Activated T-cell treated with anti-CD3 and anti-CD28 coated beads, Interleukin-2, amount 50 U/mL, for 72 hours (primary cell): ENCODE data around the gene TTLL12. TPM values are rescaled to one million over a fixed set of nuclear protein-coding genes. Genes with fewer than 3 reads are reported as not detected.

ENCODE experiments used
- ATAC-seq, 2 donors: fragments of 150-1000 bp; cut with Tn5 transposase; replicated peaks in 1 of 2; 2 replicates each; pipeline ENCODE4 v1.10.0; 2021; ENCODE audit warnings: moderate library complexity in 2 of 2, mild to moderate bottlenecking in 1 of 2
- DNase-seq, 2 donors: peaks; one replicate each; pipeline ENCODE4 v3.0.0; 2021 to 2022; ENCODE audit warnings: mixed read lengths in 1 of 2
- H3K27ac Mint-ChIP-seq: one replicate; pipeline ENCODE4 v1.8.0; 2022; ENCODE audit warnings: mild to moderate bottlenecking, moderate library complexity, mixed read lengths
- H3K27me3 Mint-ChIP-seq: one replicate; pipeline ENCODE4 v1.8.0; 2022; ENCODE audit warnings: low read depth, mixed read lengths
- H3K36me3 Mint-ChIP-seq, 2 donors: one replicate each; pipeline ENCODE4 v1.8.0; 2022; ENCODE audit warnings: mixed read lengths in 2 of 2, mild to moderate bottlenecking in 1 of 2; ENCODE audit not compliant: insufficient read depth in 2 of 2
- H3K4me1 Mint-ChIP-seq: one replicate; pipeline ENCODE4 v1.8.0; 2022; ENCODE audit warnings: low read depth, mixed read lengths
- H3K4me3 Mint-ChIP-seq, 2 donors: one replicate each; pipeline ENCODE4 v1.8.0; 2022; ENCODE audit warnings: mild to moderate bottlenecking in 2 of 2, mixed read lengths in 2 of 2, moderate library complexity in 2 of 2
- H3K9me3 Mint-ChIP-seq, 2 donors: one replicate each; pipeline ENCODE4 v1.8.0; 2022; ENCODE audit warnings: mixed read lengths in 2 of 2
- total RNA-seq, 2 donors: library from RNA; stranded (reverse); gene quantifications; one replicate each; pipeline ENCODE4 v1.2.3, GENCODE V29; 2022

The TTLL12 gene
- total RNA-seq, 2 donors from 2014 or later = 37.7 to 45.0 TPM

DNA sequence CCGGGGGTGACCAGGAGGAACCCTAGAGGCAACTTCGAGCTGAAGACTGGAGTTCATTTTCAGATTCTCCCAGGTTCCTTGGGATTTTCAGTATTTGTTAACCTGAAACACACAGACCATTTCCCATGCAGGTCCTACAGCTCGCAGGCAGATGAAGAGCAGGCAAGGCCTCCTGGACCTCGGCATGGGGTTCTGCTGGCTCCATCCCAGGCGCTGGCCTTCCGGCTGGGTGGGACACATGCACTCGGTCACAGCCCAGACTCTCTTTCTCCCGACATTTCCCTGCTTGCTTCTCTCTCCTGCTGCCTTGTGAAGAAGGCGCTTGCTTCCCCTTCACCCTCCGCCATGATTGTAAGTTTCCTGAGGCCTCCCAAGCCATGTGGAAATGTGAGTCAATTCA, 15.4 kb upstream of the TTLL12 start:
- no peaks in the 10 kb centered on the region for H3K27me3 Mint-ChIP-seq
- peaks cover 9% of the 10 kb centered on the region for H3K4me1 Mint-ChIP-seq
- no peak overlapping the region for H3K4me3 Mint-ChIP-seq
- no peaks in the 10 kb centered on the region for H3K36me3 Mint-ChIP-seq
- H3K9me3 Mint-ChIP-seq = no peaks in the 10 kb centered on the region
- no peak overlapping the region for H3K27ac Mint-ChIP-seq
- no peak for ATAC-seq
- no peak for DNase-seq

- no peak overlapping the region for H3K27ac Mint-ChIP-seq
These were observed 14.7 kb upstream of the TTLL12 start for GRCh38 chr22:43201486-43202219.

DNA sequence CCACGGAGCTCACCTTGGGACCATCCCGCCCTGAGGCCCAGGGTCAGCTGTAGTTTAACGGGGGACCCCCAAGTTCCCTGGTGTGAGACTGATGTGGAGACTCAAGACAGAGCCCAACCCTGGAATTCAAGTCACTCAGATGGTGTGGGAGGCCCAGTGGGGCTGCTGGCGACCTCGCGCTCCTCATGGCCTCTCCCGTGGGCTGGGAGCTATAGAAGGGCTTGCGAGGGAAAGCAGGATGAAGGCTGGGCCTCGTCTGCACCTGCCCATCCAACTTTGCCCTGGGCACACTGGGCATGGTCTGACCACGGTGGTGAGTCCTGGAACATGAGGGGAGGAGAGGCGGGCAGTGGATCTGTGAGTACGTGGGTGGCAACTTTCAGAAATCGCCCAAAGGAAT, 13.6 kb upstream of the TTLL12 start:
- Mint-ChIP-seq H3K27ac (no peak overlapping the region), H3K36me3 (no peaks in the 10 kb centered on the region), H3K9me3 (no peaks in the 10 kb centered on the region), H3K4me1 (no peaks in the 10 kb centered on the region), H3K4me3 (no peak overlapping the region), H3K27me3 (no peaks in the 10 kb centered on the region)
- no peak for ATAC-seq
- DNase-seq = no peak

More at GRCh38 chr22:43201486-43202219, 14.7 kb upstream of the TTLL12 start:
- no peaks in the 10 kb centered on the region for H3K36me3 Mint-ChIP-seq
- DNase-seq = no peak
- H3K4me3 Mint-ChIP-seq = no peak overlapping the region
- ATAC-seq = no peak
- no peaks in the 10 kb centered on the region for H3K27me3 Mint-ChIP-seq
- H3K4me1 Mint-ChIP-seq = peaks cover 8% of the 10 kb centered on the region
- no peaks in the 10 kb centered on the region for H3K9me3 Mint-ChIP-seq

GRCh38 chr22:43200031-43200430, 13.1 kb upstream of the TTLL12 start:
- H3K27ac Mint-ChIP-seq = no peak overlapping the region
- no peaks in the 10 kb centered on the region for H3K36me3 Mint-ChIP-seq
- H3K9me3 Mint-ChIP-seq = no peaks in the 10 kb centered on the region
- ATAC-seq (no peak), DNase-seq (no peak)
- no peaks in the 10 kb centered on the region for H3K27me3 Mint-ChIP-seq
- H3K4me1 Mint-ChIP-seq = no peaks in the 10 kb centered on the region
- H3K4me3 Mint-ChIP-seq = no peak overlapping the region

DNA sequence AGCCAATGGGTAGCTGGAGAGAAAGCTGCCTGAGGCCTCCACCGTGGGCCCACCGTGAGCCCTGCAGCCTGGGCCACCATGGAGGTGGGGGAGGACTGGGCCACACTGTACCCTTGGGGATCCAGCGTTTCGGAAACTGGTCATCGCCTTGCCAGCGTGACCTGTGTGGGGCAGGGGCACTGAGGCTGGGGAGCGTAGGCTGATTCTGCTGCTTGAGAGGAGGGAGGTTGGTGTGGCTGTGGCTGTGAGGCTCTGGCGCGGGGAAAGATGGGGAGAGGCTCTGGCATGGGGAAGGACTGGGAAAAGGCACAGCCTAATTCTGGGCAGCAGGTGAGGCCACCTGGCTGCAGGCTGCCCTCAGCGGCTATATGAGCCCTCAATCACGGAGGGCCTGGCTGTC, 12.6 kb upstream of the TTLL12 start:
- Mint-ChIP-seq H3K27me3 (no peaks in the 10 kb centered on the region), H3K4me3 (no peak overlapping the region)

DNA sequence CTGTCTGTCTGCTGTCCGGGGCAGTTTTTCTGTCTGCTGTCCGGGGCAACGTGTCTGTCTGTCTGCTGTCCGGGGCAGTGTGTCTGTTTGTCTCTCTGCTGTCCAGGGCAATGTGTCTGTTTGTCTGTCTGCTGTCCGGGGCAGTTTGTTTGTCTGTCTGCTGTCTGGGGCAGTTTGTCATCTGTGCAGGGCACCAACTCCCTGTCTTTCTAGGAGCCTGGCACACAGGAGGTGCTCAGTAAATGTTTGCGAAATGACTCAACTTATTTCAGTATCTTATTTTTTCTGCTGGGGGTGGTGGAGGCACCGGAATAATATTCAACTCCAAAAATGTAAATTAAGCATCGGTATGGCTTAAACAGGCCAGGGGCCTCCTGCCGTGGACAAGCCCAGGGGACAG, 12.0 kb upstream of the TTLL12 start:
- DNase-seq (no peak), ATAC-seq (no peak)
- no peaks in the 10 kb centered on the region for H3K9me3 Mint-ChIP-seq
- H3K4me1 Mint-ChIP-seq = no peaks in the 10 kb centered on the region
- H3K36me3 Mint-ChIP-seq = no peaks in the 10 kb centered on the region
- no peaks in the 10 kb centered on the region for H3K27me3 Mint-ChIP-seq
- H3K4me3 Mint-ChIP-seq = no peak overlapping the region
- no peak overlapping the region for H3K27ac Mint-ChIP-seq

More for the DNA sequence above, 12.6 kb upstream of the TTLL12 start:
- H3K4me1 Mint-ChIP-seq = no peaks in the 10 kb centered on the region
- no peaks in the 10 kb centered on the region for H3K9me3 Mint-ChIP-seq
- ATAC-seq (no peak), DNase-seq (no peak)
- H3K36me3 Mint-ChIP-seq = no peaks in the 10 kb centered on the region
- no peak overlapping the region for H3K27ac Mint-ChIP-seq

DNA sequence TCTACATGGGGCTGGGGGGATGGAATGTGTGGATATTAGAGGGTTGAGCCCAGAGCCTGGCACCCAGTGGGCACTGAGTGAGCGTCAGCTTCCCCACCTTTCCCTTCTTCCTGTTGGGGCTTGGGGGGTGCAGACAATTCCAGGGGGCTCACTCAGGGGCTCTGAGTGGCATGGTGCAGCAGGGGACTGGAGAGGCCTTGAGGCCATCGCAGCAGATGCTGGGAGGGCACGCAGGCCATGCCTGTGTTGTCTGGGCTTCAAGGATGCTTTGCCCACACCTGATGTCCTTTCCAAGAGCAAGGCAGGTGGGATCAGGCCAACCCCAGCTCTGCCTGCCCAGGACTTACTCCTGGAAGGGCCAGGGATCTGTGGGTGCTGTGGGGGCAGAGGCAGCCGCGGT, 11.2 kb upstream of the TTLL12 start:
- ATAC-seq (no peak), DNase-seq (no peak)
- no peaks in the 10 kb centered on the region for H3K9me3 Mint-ChIP-seq
- H3K36me3 Mint-ChIP-seq = no peaks in the 10 kb centered on the region
- H3K27ac Mint-ChIP-seq = no peak overlapping the region
- no peaks in the 10 kb centered on the region for H3K4me1 Mint-ChIP-seq
- no peaks in the 10 kb centered on the region for H3K27me3 Mint-ChIP-seq
- H3K4me3 Mint-ChIP-seq = no peak overlapping the region

DNA sequence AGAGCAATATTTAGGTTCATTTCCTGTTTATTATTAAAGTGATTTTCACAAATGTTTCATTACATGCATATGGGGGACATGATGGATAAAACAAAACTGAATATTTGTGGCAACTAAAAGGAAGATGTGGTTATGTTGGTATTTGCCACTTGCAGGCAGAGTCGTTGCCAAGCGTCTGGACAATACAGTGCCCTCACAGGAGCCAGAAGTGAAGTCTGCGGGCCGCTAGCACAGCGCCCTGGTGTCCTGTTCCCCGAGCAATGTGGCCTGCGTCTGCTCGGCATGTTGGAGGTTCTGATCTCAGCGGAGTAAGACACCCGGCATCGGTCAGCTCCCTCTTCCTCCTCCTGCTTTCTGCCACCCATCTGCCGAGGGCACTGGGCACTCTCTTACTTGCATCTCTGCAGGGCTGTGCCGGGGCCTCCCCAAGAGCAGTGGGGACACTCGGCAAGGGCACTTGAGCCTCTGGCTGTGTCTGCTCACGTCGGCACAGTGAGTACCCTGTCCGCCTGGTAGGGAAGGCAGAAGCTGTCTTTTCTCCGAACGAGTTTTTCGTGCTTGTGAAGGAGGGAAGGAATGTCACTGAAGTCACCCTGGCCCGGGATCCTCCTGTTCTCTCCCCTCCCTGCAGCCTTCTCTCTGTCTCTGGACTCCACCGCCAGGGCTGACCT, 10.5 kb upstream of the TTLL12 start:
- Mint-ChIP-seq H3K27me3 (no peaks in the 10 kb centered on the region), H3K4me1 (no peaks in the 10 kb centered on the region), H3K27ac (no peak overlapping the region), H3K9me3 (no peaks in the 10 kb centered on the region), H3K4me3 (no peak overlapping the region), H3K36me3 (no peaks in the 10 kb centered on the region)
- no peak for DNase-seq
- ATAC-seq = no peak

DNA sequence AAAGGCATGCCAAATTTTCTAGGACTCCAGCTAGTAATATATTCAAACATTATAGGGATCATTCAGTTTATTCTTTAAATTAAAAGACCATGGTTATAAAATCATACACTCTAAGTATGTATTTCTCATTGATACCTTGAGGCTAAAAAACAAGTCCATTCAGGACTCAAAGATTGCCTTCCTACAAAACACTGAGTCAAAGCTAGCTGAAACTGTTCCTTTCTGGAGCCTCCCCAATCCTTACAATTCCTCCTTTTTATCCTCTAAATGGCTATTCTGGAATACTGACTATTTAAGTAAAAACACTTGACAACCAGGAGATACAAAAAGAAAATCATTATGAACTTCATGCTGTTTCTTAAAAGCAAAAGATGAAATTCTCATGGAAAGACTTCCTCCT, 4.9 kb upstream of the TTLL12 start:
- ATAC-seq = no peak
- H3K4me3 Mint-ChIP-seq = no peak overlapping the region
- peaks cover 0 to 3% of the 10 kb centered on the region in 2 donors for H3K36me3 Mint-ChIP-seq

GRCh38 chr22:43188829-43189545, 2.1 kb upstream of the TTLL12 start:
- peak overlapping the region; percentile 38 to 47 for H3K4me3 Mint-ChIP-seq
- DNase-seq = no peak
- H3K27ac Mint-ChIP-seq = peak overlapping the region; percentile 4
- no peak for ATAC-seq
- peaks cover 29% of the 10 kb centered on the region for H3K4me1 Mint-ChIP-seq
- H3K9me3 Mint-ChIP-seq = no peaks in the 10 kb centered on the region
- H3K36me3 Mint-ChIP-seq = peaks cover 0 to 5% of the 10 kb centered on the region in 2 donors
- H3K27me3 Mint-ChIP-seq = no peaks in the 10 kb centered on the region

More for the DNA sequence above, 4.9 kb upstream of the TTLL12 start:
- H3K27me3 Mint-ChIP-seq = no peaks in the 10 kb centered on the region
- no peak overlapping the region for H3K27ac Mint-ChIP-seq
- no peak for DNase-seq
- H3K4me1 Mint-ChIP-seq = peaks cover 12% of the 10 kb centered on the region
- no peaks in the 10 kb centered on the region for H3K9me3 Mint-ChIP-seq

DNA sequence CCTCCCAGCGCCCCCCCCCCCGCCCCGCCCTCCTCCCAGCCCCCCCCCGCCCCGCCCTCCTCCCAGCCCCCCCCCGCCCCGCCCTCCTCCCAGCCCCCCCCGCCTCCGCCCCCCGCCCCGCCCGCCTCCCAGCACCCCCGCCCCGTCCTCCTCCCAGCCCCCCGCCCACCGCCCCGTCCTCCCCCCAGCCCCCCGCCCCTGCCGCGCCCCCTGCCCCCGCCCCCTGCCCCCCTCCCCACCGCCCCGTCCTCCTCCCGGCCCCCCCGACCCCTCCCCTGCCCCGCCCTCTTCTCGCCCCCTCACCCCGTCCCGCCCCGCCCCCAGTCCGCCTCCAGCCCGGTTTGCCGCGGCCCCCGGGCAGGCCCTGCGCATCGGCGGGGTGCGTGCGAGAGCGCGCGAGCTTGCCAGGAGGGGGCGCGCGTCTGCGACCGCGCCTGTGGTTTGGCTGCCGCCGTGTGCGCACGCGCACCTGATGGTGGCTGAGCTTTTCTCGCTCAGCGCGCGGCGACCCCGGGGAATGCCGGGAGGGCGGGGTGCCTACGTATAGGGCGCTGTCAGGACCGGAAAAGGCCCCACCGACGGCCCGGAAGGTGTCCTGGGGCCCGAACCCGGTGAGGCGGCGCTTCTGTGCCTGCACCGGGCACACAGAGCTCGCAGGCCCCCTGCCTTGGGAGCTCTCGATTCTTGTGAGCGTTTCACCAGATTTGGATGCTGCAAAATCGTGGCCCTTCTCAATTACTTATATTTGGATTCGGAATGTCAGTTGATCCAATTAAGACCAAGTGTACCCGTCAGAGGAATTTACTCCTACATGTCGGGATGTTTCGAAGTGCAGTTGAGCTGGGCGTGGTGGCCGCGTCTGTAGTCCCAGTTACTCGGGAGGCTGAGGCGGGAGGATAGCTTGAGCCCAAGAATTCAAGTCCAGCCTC, 501 bp upstream of the TTLL12 start:
- DNase-seq (peak; percentile 97 to 99), ATAC-seq (peak; percentile 96 to 97)
- Mint-ChIP-seq H3K9me3 (no peaks in the 10 kb centered on the region), H3K27me3 (no peaks in the 10 kb centered on the region), H3K27ac (peak overlapping the region; percentile 73), H3K4me1 (peaks cover 32% of the 10 kb centered on the region), H3K4me3 (peak overlapping the region; percentile 89 to 92), H3K36me3 (peaks cover 0 to 5% of the 10 kb centered on the region in 2 donors)

DNA sequence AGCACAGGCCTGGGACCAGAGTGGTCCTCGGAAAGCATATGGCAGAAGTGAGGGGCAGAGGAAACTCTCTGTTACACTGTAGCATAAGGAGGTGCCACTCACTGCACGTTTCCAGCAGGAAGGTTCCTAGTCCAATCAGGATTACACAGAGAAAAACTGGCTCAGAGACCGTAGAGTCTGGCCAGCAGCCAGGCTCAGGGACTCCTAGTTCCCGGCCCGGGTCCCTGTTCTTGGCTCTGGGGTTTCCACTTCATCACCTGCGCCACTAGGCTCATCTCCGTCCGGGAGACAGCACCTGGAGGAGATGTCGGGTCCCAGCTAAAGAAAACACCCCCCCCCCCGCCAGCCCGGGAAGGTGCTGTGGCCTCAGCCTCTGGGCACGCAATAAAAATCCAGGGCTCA, 1.1 kb downstream of the TTLL12 start:
- H3K27ac Mint-ChIP-seq = no peak overlapping the region
- ATAC-seq = no peak

More for the DNA sequence above, 1.1 kb downstream of the TTLL12 start:
- Mint-ChIP-seq H3K4me3 (peak overlapping the region; percentile 78 to 86), H3K9me3 (no peaks in the 10 kb centered on the region), H3K36me3 (peaks cover 3% of the 10 kb centered on the region in 2 donors), H3K27me3 (no peaks in the 10 kb centered on the region), H3K4me1 (peaks cover 32% of the 10 kb centered on the region)
- DNase-seq = no peak
